ENCODE data around the gene TREML2.

- no peak for TF ChIP-seq ZNF274 (IDR thresholded peaks at IDR 0.05; ENCODE audit: low read depth, low read length)
- no peak for TF ChIP-seq SUZ12 (IDR thresholded peaks at IDR 0.05; ENCODE audit: extremely low read depth, insufficient read depth, insufficient read length)
- TF ChIP-seq YY1 (IDR thresholded peaks at IDR 0.05; ENCODE audit: insufficient read depth, insufficient read length): no peak
Observed at GRCh38 chr6:41176189-41176588, 24.8 kb downstream of the TREML2 start.
